ENCODE data around the gene ACOT8. TPM values are rescaled to one million over a fixed set of nuclear protein-coding genes. Genes with fewer than 3 reads are reported as not detected.

The ACOT8 gene
- total and polyA plus RNA-seq, 2 donors (not counting 1 experiment from before 2014, with no cell fraction given) = 32.4 to 64.7 TPM

DNA sequence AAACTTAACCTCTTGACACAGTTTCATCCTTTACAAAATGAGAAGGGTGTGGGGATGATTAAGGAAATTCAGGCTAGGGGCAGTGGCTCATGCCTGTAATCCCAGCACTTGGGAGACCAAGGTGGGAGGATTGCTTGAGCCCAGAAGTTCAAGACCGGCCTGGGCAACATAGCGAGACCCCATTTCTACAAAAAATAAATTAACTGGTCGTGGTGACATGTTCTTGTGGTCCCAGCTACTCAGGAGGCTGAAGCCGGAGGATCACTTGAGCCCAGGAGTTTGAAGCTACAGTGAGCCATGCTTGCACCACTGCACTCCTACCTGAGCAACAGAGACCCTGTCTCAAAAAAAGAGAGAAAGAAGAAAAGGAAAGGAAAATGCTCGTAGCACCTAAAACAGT, 9.3 kb upstream of the ACOT8 start:
- Histone ChIP-seq H3K27me3 (replicated peaks in 1 of 4; ENCODE audit: control extremely low read depth in 1 of 4, control insufficient read depth in 3 of 4, insufficient read depth in 4 of 4, low read length in 3 of 4) (no peaks in the 10 kb centered on the region), H3K9me3 (ENCODE audit: control extremely low read depth in 1 of 3, control insufficient read depth in 2 of 3, insufficient read depth in 1 of 3, low read length in 2 of 3) (no peaks in the 10 kb centered on the region), H3K9ac (ENCODE audit: low read length) (no peak overlapping the region), H2AFZ (ENCODE audit: insufficient read depth, low read depth, low read length, poor library complexity, severe bottlenecking) (no peak overlapping the region), H3K4me3 (ENCODE audit: control extremely low read depth in 1 of 5, extremely low read depth in 1 of 5, insufficient read depth in 1 of 5, low read depth in 2 of 5, low read length in 4 of 5) (no peak overlapping the region), H4K20me1 (ENCODE audit: control insufficient read depth, insufficient read depth, low read length, poor library complexity, severe bottlenecking) (no peaks in the 10 kb centered on the region), H3K4me2 (replicated peaks; ENCODE audit: low read depth, low read length, poor library complexity, severe bottlenecking) (no peak overlapping the region), H3K4me1 (ENCODE audit: control insufficient read depth in 2 of 2, insufficient read depth in 2 of 2, low read length in 2 of 2) (no peaks in the 10 kb centered on the region), H3K36me3 (replicated peaks in 1 of 2; ENCODE audit: control extremely low read depth in 1 of 2, control insufficient read depth in 1 of 2, extremely low read depth in 1 of 2, insufficient read depth in 2 of 2, low read length in 1 of 2) (no peaks in the 10 kb centered on the region), H3K27ac (ENCODE audit: low read length in 2 of 2) (no peak overlapping the region), H3K79me2 (ENCODE audit: control insufficient read depth, insufficient read depth, low read length) (peaks cover 9% of the 10 kb centered on the region)
- WGBS (ENCODE audit: insufficient coverage) = 96% methylated on average over 4 of the region's 5 CpGs
- ATAC-seq (ENCODE audit: low read depth) = no peak
- H3K4me1 Mint-ChIP-seq = no peaks in the 10 kb centered on the region
- no peaks in the 10 kb centered on the region for H3K27me3 Mint-ChIP-seq
- no peak for DNase-seq
- H3K4me3 Mint-ChIP-seq = no peak overlapping the region
- ChIA-PET CTCF (interaction anchor here (1.0 kb wide), 1 partner anchor 9 kb away, joined by 3 read pairs; no protein-coding TSS in a partner anchor), POLR2A (no interaction called here)
- H3K9me3 Mint-ChIP-seq (ENCODE audit: insufficient read depth) = no peaks in the 10 kb centered on the region
- no peak for TF ChIP-seq EZH2 (IDR thresholded peaks at IDR 0.05; ENCODE audit: borderline replicate concordance, insufficient read depth, low read depth, low read length, poor library complexity, severe bottlenecking)
- TF ChIP-seq, protein P1, sequence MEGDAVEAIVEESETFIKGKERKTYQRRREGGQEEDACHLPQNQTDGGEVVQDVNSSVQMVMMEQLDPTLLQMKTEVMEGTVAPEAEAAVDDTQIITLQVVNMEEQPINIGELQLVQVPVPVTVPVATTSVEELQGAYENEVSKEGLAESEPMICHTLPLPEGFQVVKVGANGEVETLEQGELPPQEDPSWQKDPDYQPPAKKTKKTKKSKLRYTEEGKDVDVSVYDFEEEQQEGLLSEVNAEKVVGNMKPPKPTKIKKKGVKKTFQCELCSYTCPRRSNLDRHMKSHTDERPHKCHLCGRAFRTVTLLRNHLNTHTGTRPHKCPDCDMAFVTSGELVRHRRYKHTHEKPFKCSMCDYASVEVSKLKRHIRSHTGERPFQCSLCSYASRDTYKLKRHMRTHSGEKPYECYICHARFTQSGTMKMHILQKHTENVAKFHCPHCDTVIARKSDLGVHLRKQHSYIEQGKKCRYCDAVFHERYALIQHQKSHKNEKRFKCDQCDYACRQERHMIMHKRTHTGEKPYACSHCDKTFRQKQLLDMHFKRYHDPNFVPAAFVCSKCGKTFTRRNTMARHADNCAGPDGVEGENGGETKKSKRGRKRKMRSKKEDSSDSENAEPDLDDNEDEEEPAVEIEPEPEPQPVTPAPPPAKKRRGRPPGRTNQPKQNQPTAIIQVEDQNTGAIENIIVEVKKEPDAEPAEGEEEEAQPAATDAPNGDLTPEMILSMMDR (IDR thresholded peaks at IDR 0.05) = no peak
- H3K27ac Mint-ChIP-seq = no peak overlapping the region
- intact Hi-C loops (cut with micrococcal nuclease) = no loop called here

DNA sequence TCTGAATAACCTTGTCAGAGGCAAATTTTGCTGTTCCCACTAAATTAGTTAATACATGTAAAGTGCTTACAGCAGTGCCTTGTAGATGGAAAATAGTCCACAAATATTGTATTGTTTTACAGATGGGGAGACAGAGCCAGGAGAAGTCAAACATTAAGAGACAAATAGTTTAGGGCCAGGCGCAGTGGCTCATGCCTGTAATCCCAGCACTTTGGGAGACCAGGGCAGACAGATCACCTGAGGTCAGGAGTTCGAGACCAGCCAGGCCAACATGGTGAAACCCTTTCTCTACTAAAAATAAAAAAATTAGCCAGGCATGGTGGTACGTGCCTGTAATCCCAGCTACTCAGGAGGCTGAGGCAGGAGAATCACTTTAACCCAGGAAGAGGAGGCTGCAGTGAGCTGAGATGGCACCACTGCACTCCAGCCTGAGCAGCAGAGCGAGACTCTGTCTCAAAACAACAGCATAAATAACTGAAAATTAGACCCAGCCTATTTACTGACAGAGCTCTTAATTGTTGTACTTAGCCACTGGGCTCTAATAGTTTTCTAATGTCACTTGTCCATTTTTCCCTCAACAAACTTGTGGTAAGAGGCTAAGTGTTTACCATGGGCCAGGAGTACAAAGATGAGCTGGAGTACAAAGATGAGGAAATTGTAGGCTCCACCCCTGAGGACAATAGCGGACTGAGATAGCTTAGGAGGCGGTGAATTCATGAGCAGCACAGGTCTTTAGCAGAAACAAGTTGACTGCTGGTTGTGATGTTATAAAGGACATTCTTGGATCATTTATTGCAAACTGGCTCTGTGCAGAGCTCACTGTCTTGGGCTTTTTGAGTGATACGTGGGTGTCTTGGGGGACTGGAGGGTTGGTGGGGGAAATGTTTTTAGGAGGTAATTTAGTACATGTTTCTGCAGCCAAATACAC, 6.6 kb upstream of the ACOT8 start:
- intact Hi-C loops (cut with micrococcal nuclease) = no loop called here
- DNase-seq (no peak), ATAC-seq (ENCODE audit: low read depth) (no peak)
- Mint-ChIP-seq H3K27ac (no peak overlapping the region), H3K27me3 (no peaks in the 10 kb centered on the region), H3K4me1 (peaks cover 6% of the 10 kb centered on the region), H3K4me3 (no peak overlapping the region), H3K9me3 (ENCODE audit: insufficient read depth) (no peaks in the 10 kb centered on the region)
- no peak overlapping the region for H2AFZ ChIP-seq (ENCODE audit: insufficient read depth, low read depth, low read length, poor library complexity, severe bottlenecking)
- H3K4me1 ChIP-seq (ENCODE audit: control insufficient read depth in 2 of 2, insufficient read depth in 2 of 2, low read length in 2 of 2) = no peaks in the 10 kb centered on the region
- ChIA-PET POLR2A (interaction anchor here (0.7 kb wide), 1 partner anchor 187 kb away, joined by 5 read pairs; no protein-coding TSS in a partner anchor), CTCF (no interaction called here)
- H3K79me2 ChIP-seq (ENCODE audit: control insufficient read depth, insufficient read depth, low read length) = peaks cover 30% of the 10 kb centered on the region
- H3K9ac ChIP-seq (ENCODE audit: low read length) = no peak overlapping the region
- TF ChIP-seq EZH2 (IDR thresholded peaks at IDR 0.05; ENCODE audit: borderline replicate concordance, insufficient read depth, low read depth, low read length, poor library complexity, severe bottlenecking) = no peak
- TF ChIP-seq, protein P1 (IDR thresholded peaks at IDR 0.05) = no peak
- no peaks in the 10 kb centered on the region for H3K9me3 ChIP-seq (ENCODE audit: control extremely low read depth in 1 of 3, control insufficient read depth in 2 of 3, insufficient read depth in 1 of 3, low read length in 2 of 3)
- no peaks in the 10 kb centered on the region for H3K36me3 ChIP-seq (replicated peaks in 1 of 2; ENCODE audit: control extremely low read depth in 1 of 2, control insufficient read depth in 1 of 2, extremely low read depth in 1 of 2, insufficient read depth in 2 of 2, low read length in 1 of 2)
- no peak overlapping the region for H3K27ac ChIP-seq (ENCODE audit: low read length in 2 of 2)
- no peaks in the 10 kb centered on the region for H3K27me3 ChIP-seq (replicated peaks in 1 of 4; ENCODE audit: control extremely low read depth in 1 of 4, control insufficient read depth in 3 of 4, insufficient read depth in 4 of 4, low read length in 3 of 4)
- H4K20me1 ChIP-seq (ENCODE audit: control insufficient read depth, insufficient read depth, low read length, poor library complexity, severe bottlenecking) = no peaks in the 10 kb centered on the region
- no peak overlapping the region for H3K4me3 ChIP-seq (ENCODE audit: control extremely low read depth in 1 of 5, extremely low read depth in 1 of 5, insufficient read depth in 1 of 5, low read depth in 2 of 5, low read length in 4 of 5)
- 100% methylated on average over 5 of the region's 7 CpGs for WGBS (ENCODE audit: insufficient coverage)
- H3K4me2 ChIP-seq (replicated peaks; ENCODE audit: low read depth, low read length, poor library complexity, severe bottlenecking) = no peak overlapping the region

All from B cell (primary cell).